HepG2 (cell line): Measurements from ENCODE around the gene MSI2. TPM values are rescaled to one million over a fixed set of nuclear protein-coding genes. Genes with fewer than 3 reads are reported as not detected.

Source experiments
- BORCS8-MEF2B ChIP-seq: sonication (generic); formaldehyde crosslinking; IDR thresholded peaks from 2 replicates; pipeline ENCODE4 v1.8.0; 2022; ENCODE audit warnings: mild to moderate bottlenecking, missing genetic modification reagents
- CAMTA2 ChIP-seq: sonication (generic); formaldehyde crosslinking; IDR thresholded peaks from 2 replicates; pipeline ENCODE4 v1.4.0; 2020; ENCODE audit warnings: mild to moderate bottlenecking, missing genetic modification reagents, borderline replicate concordance
- HNRNPUL1 ChIP-seq: fragments of 200-400 bp; formaldehyde crosslinking; IDR thresholded peaks from 2 replicates; pipeline ENCODE4 v1.6.1; 2017; ENCODE audit warnings: low read depth, mild to moderate bottlenecking, low read length, moderate library complexity
- KAT7 ChIP-seq: IDR thresholded peaks from 2 replicates; pipeline ENCODE4 v1.6.1; 2018; ENCODE audit warnings: borderline replicate concordance, missing compliant biosample characterization
- KLF11 ChIP-seq: IDR thresholded peaks from 2 replicates; pipeline ENCODE4 v1.6.1; 2016; ENCODE audit warnings: missing compliant biosample characterization
- NR2F2 ChIP-seq: IDR thresholded peaks from 2 replicates; pipeline ENCODE4 v1.6.1; 2012; ENCODE audit warnings: low read depth, inconsistent platforms, borderline replicate concordance
- SIX1 ChIP-seq: sonication (generic); formaldehyde crosslinking; IDR thresholded peaks from 2 replicates; pipeline ENCODE4 v1.4.0; 2020; ENCODE audit warnings: missing genetic modification reagents, borderline replicate concordance
- SP5 ChIP-seq: IDR thresholded peaks from 2 replicates; pipeline ENCODE4 v1.6.1; 2016; ENCODE audit warnings: low read depth, borderline replicate concordance
- ZC3H13 ChIP-seq: sonication (generic); formaldehyde crosslinking; IDR thresholded peaks from 2 replicates; pipeline ENCODE4 v1.8.1; 2023; ENCODE audit warnings: mild to moderate bottlenecking, missing genetic modification reagents, moderate library complexity
- ZNF33B ChIP-seq: sonication (generic); formaldehyde crosslinking; IDR thresholded peaks from 2 replicates; pipeline ENCODE4 v1.5.1; 2020; ENCODE audit warnings: mild to moderate bottlenecking, missing genetic modification reagents
- ZNF619 ChIP-seq: sonication (generic); formaldehyde crosslinking; IDR thresholded peaks from 2 replicates; pipeline ENCODE4 v1.4.0; 2020; ENCODE audit warnings: mild to moderate bottlenecking, missing genetic modification reagents
- ZNF766 ChIP-seq: sonication (generic); formaldehyde crosslinking; IDR thresholded peaks from 2 replicates; pipeline ENCODE4 v1.5.0; 2020; ENCODE audit warnings: missing genetic modification reagents, borderline replicate concordance
- polyA plus RNA-seq, 8 experiments: library from polyadenylated mRNA; depleted of rRNA in 3 of 8; stranded (reverse) in 7 of 8; unstranded in 1 of 8; fragments of >200 nt; fragmentation: Illumina TruSeq in 4 of 8; extraction: Trizol in 4 of 8; gene quantifications; 2 replicates each; pipeline versions ENCODE4 v1.2.1 to v1.2.3, GENCODE V29; 2011 to 2016; ENCODE audit warnings: low read depth in 4 of 8, missing spikeins in 1 of 8, mixed read lengths in 1 of 8; ENCODE audit not compliant: insufficient read depth in 1 of 8
- total RNA-seq, 5 experiments: library from RNA; depleted of rRNA; stranded (reverse); fragments of >200 nt; fragmentation: Illumina TruSeq; extraction: Trizol; gene quantifications; 2 replicates each; pipeline ENCODE4 v1.2.3, GENCODE V29; 2016; ENCODE audit warnings: low read depth in 1 of 5
- TF ChIP-seq, protein P1 (sequence below): sonication (generic); formaldehyde crosslinking; IDR thresholded peaks from 2 replicates; pipeline ENCODE4 v1.4.0; 2020; ENCODE audit warnings: missing genetic modification reagents, borderline replicate concordance
- TF ChIP-seq, protein P2 (sequence below): sonication (generic); formaldehyde crosslinking; IDR thresholded peaks from 2 replicates; pipeline ENCODE4 v1.8.1; 2023; ENCODE audit warnings: mild to moderate bottlenecking, inconsistent platforms, moderate library complexity, missing genetic modification reagents, borderline replicate concordance
- TF ChIP-seq, protein P3 (sequence below): sonication (generic); formaldehyde crosslinking; IDR thresholded peaks from 2 replicates; pipeline ENCODE4 v1.9.0; 2021; ENCODE audit warnings: mild to moderate bottlenecking, missing genetic modification reagents

Gene MSI2
- total and polyA plus RNA-seq, 2 of the 13 experiments (the other 11 are each of a cell fraction or from before 2014, with no cell fraction given), result 77.5 to 78.4 TPM

DNA sequence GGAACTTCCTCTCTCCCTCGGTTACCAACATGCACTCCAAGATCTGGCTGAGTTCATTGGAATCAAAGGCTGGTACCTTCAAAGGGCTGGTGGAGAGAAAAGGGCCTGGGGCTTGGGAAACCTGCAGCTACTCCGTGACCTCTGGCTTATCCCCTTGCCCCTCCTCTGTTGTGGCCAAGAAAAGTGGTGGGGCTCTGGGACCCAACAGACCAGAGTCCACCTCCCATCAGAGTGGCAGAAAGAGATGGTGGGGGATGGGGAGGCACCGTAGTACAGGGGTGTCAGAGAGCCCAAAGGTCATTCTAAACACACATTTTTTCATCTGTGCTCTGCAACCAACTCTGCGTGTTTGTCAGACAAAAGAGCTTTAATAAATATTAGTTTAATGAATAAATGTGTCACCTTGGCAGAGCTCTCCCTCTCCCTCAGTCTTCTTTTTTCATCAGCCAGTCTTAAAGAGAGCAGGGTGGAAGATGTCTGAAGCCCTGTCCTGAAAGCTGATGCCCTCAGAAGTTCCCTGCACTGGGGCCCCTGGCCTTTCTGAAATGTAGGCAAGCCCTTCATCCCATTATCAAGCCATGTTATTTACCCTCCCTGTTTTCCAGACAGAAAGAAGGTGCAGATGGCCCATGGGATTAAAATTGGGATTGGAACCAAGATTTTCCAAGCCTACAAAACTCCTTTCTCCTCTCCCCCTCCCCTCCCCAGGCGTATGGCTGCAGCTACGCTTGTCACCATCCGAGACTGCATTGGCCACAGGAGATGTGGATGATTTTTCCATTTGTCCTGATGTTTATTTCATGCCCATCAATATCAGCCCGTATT, 261.5 kb downstream of the MSI2 start (continued):
- 0 out of 2 replicates have a peak, but pooled peaks have one; percentile 21 for TF ChIP-seq ZNF619 (CRISPR knock-in tag)
- TF ChIP-seq, protein P1, sequence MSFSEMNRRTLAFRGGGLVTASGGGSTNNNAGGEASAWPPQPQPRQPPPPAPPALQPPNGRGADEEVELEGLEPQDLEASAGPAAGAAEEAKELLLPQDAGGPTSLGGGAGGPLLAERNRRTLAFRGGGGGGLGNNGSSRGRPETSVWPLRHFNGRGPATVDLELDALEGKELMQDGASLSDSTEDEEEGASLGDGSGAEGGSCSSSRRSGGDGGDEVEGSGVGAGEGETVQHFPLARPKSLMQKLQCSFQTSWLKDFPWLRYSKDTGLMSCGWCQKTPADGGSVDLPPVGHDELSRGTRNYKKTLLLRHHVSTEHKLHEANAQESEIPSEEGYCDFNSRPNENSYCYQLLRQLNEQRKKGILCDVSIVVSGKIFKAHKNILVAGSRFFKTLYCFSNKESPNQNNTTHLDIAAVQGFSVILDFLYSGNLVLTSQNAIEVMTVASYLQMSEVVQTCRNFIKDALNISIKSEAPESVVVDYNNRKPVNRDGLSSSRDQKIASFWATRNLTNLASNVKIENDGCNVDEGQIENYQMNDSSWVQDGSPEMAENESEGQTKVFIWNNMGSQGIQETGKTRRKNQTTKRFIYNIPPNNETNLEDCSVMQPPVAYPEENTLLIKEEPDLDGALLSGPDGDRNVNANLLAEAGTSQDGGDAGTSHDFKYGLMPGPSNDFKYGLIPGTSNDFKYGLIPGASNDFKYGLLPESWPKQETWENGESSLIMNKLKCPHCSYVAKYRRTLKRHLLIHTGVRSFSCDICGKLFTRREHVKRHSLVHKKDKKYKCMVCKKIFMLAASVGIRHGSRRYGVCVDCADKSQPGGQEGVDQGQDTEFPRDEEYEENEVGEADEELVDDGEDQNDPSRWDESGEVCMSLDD (CRISPR knock-in tag), result peak; percentile 84
- peak; percentile 89 for TF ChIP-seq SIX1 (CRISPR knock-in tag)
- no peak for TF ChIP-seq KLF11 (CRISPR knock-in tag)
- TF ChIP-seq, protein P2, sequence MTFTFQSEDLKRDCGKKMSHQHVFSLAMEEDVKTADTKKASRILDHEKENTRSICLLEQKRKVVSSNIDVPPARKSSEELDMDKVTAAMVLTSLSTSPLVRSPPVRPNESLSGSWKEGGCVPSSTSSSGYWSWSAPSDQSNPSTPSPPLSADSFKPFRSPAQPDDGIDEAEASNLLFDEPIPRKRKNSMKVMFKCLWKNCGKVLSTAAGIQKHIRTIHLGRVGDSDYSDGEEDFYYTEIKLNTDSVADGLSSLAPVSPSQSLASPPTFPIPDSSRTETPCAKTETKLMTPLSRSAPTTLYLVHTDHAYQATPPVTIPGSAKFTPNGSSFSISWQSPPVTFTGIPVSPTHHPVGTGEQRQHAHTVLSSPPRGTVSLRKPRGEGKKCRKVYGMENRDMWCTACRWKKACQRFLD (CRISPR knock-in tag), result no peak
- TF ChIP-seq CAMTA2 (CRISPR knock-in tag), result no peak; the same call in 1 of the 2 replicates
- peak; percentile 80 for TF ChIP-seq KAT7 (CRISPR knock-in tag)
- TF ChIP-seq, protein P3, sequence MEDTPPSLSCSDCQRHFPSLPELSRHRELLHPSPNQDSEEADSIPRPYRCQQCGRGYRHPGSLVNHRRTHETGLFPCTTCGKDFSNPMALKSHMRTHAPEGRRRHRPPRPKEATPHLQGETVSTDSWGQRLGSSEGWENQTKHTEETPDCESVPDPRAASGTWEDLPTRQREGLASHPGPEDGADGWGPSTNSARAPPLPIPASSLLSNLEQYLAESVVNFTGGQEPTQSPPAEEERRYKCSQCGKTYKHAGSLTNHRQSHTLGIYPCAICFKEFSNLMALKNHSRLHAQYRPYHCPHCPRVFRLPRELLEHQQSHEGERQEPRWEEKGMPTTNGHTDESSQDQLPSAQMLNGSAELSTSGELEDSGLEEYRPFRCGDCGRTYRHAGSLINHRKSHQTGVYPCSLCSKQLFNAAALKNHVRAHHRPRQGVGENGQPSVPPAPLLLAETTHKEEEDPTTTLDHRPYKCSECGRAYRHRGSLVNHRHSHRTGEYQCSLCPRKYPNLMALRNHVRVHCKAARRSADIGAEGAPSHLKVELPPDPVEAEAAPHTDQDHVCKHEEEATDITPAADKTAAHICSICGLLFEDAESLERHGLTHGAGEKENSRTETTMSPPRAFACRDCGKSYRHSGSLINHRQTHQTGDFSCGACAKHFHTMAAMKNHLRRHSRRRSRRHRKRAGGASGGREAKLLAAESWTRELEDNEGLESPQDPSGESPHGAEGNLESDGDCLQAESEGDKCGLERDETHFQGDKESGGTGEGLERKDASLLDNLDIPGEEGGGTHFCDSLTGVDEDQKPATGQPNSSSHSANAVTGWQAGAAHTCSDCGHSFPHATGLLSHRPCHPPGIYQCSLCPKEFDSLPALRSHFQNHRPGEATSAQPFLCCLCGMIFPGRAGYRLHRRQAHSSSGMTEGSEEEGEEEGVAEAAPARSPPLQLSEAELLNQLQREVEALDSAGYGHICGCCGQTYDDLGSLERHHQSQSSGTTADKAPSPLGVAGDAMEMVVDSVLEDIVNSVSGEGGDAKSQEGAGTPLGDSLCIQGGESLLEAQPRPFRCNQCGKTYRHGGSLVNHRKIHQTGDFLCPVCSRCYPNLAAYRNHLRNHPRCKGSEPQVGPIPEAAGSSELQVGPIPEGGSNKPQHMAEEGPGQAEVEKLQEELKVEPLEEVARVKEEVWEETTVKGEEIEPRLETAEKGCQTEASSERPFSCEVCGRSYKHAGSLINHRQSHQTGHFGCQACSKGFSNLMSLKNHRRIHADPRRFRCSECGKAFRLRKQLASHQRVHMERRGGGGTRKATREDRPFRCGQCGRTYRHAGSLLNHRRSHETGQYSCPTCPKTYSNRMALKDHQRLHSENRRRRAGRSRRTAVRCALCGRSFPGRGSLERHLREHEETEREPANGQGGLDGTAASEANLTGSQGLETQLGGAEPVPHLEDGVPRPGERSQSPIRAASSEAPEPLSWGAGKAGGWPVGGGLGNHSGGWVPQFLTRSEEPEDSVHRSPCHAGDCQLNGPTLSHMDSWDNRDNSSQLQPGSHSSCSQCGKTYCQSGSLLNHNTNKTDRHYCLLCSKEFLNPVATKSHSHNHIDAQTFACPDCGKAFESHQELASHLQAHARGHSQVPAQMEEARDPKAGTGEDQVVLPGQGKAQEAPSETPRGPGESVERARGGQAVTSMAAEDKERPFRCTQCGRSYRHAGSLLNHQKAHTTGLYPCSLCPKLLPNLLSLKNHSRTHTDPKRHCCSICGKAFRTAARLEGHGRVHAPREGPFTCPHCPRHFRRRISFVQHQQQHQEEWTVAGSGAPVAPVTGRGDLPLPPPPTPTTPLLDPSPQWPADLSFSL (CRISPR knock-in tag), result peak; percentile 73; the same call in 1 of the 2 replicates
- no peak for TF ChIP-seq ZNF33B
- peak; percentile 92 for TF ChIP-seq NR2F2
- TF ChIP-seq ZNF766 (CRISPR knock-in tag), result no peak
- TF ChIP-seq ZC3H13 (CRISPR knock-in tag), result no peak
- TF ChIP-seq SP5 (CRISPR knock-in tag), result peak; percentile 92
- no peak for TF ChIP-seq HNRNPUL1
- peak; percentile 90 for TF ChIP-seq BORCS8-MEF2B (CRISPR knock-in tag)
